Cardiac muscle cell (in vitro differentiated cells and primary cell): ENCODE data around the gene HEPN1. TPM values are rescaled to one million over a fixed set of nuclear protein-coding genes. Genes with fewer than 3 reads are reported as not detected.

Experiments used
- DNase-seq, 2 donors: peaks; one replicate each; pipeline versions ENCODE4 v3.0.0 to v3.0.0-alpha.2; 2010 to 2017; ENCODE audit warnings: low read depth in 1 of 2, low spot score in 1 of 2
- H3K27ac ChIP-seq: fragments of 200-600 bp; sonication (generic); 2 replicates; pipeline ENCODE4 v1.5.1; 2016
- H3K27me3 ChIP-seq: fragments of 200-600 bp; sonication (generic); 2 replicates; pipeline ENCODE4 v1.6.0; 2016; ENCODE audit warnings: control low read depth
- H3K36me3 ChIP-seq: fragments of 200-600 bp; sonication (generic); 2 replicates; pipeline ENCODE4 v1.5.1; 2016; ENCODE audit warnings: control low read depth
- H3K4me1 ChIP-seq: fragments of 200-600 bp; sonication (generic); 2 replicates; pipeline ENCODE4 v1.8.1; 2017; ENCODE audit warnings: low read depth, mild to moderate bottlenecking, mixed run types
- H3K4me3 ChIP-seq: fragments of 200-600 bp; sonication (generic); 2 replicates; pipeline ENCODE4 v1.5.1; 2016; ENCODE audit warnings: mild to moderate bottlenecking
- H3K9me3 ChIP-seq: fragments of 200-600 bp; sonication (generic); 2 replicates; pipeline ENCODE4 v1.5.1; 2017; ENCODE audit warnings: low read depth, mild to moderate bottlenecking, control low read depth
- polyA plus RNA-seq: library from polyadenylated mRNA; unstranded; fragments of >200 nt; fragmentation: Nextera tagmentation; extraction: Ambion mirVana; gene quantifications from 2 replicates; pipeline ENCODE4 v1.2.1, GENCODE V29; 2016
- total RNA-seq: library from RNA; depleted of rRNA; stranded (reverse); fragments of >200 nt; gene quantifications from 2 replicates; pipeline ENCODE4 v1.2.3, GENCODE V29; 2016
- TF ChIP-seq, protein P1 (sequence below): IDR thresholded peaks from 2 replicates; pipeline ENCODE4 v1.5.1; 2012; ENCODE audit warnings: low read depth, mild to moderate bottlenecking, low read length

HEPN1 gene
- total and polyA plus RNA-seq, 2 experiments from 2014 or later = not detected

DNA sequence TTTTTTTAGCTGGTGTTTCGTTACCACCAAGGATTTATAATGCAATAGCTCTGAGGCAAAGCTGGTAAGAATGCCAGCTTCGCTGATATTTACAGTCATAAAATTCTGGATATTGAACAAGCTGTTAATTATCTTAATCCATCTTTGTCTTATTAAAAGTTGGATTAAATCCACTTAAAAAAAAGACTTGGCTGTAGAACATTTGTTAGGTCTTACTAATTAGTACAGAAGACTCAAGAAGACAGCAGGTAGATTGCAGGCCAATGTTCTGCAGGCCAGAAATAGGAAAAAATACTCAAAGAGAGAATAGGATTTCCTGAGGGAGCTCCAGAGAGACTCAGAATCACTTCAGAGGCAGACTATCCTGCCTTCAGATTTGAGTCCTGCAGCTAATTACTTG lies 28.9 kb upstream of the HEPN1 start:
- no peaks in the 10 kb centered on the region for H3K4me1 ChIP-seq
- TF ChIP-seq, protein P1, sequence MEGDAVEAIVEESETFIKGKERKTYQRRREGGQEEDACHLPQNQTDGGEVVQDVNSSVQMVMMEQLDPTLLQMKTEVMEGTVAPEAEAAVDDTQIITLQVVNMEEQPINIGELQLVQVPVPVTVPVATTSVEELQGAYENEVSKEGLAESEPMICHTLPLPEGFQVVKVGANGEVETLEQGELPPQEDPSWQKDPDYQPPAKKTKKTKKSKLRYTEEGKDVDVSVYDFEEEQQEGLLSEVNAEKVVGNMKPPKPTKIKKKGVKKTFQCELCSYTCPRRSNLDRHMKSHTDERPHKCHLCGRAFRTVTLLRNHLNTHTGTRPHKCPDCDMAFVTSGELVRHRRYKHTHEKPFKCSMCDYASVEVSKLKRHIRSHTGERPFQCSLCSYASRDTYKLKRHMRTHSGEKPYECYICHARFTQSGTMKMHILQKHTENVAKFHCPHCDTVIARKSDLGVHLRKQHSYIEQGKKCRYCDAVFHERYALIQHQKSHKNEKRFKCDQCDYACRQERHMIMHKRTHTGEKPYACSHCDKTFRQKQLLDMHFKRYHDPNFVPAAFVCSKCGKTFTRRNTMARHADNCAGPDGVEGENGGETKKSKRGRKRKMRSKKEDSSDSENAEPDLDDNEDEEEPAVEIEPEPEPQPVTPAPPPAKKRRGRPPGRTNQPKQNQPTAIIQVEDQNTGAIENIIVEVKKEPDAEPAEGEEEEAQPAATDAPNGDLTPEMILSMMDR = no peak
- no peak overlapping the region for H3K27ac ChIP-seq
- DNase-seq = no peak
- no peaks in the 10 kb centered on the region for H3K9me3 ChIP-seq
- peaks cover 4% of the 10 kb centered on the region for H3K27me3 ChIP-seq
- H3K36me3 ChIP-seq = no peaks in the 10 kb centered on the region
- H3K4me3 ChIP-seq = no peak overlapping the region

DNA sequence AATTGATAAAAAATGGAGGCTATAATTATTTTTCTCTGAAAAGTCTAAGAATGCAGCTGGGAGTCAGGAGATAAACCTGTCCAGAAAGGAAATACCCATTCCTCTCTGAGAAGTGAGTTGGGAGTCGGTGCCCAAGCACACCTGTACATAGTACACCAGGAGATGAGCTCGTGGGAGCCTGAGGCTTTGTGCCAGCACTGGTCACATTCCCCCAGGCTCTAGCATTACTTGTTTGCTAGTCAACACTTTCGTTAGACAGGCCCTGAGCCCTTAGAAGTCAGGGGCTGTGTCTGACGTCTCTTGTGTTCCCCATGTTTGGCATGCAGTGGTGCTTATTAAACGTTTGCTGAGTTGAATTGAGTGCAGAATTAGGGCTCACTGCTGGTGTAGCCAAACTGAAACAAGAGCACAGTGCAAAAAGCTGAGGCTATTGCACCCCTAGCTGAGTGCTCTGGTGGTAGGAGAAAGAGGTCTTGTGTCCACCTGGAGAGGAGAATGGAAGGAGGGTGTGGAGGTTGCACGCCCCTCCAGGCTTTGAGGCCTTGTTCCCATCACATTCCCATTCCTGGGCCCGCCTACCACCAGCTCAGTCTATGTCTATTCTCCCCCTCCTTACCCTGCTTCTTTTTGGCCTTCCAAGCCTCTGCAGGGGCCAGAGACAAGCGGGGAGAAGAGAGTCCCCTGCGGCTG lies 28.2 kb upstream of the HEPN1 start:
- TF ChIP-seq, protein P1 = no peak
- H3K27me3 ChIP-seq = peaks cover 4% of the 10 kb centered on the region
- H3K27ac ChIP-seq = no peak overlapping the region
- H3K36me3 ChIP-seq = no peaks in the 10 kb centered on the region
- no peak for DNase-seq
- H3K9me3 ChIP-seq = no peaks in the 10 kb centered on the region
- no peaks in the 10 kb centered on the region for H3K4me1 ChIP-seq
- H3K4me3 ChIP-seq = no peak overlapping the region

DNA sequence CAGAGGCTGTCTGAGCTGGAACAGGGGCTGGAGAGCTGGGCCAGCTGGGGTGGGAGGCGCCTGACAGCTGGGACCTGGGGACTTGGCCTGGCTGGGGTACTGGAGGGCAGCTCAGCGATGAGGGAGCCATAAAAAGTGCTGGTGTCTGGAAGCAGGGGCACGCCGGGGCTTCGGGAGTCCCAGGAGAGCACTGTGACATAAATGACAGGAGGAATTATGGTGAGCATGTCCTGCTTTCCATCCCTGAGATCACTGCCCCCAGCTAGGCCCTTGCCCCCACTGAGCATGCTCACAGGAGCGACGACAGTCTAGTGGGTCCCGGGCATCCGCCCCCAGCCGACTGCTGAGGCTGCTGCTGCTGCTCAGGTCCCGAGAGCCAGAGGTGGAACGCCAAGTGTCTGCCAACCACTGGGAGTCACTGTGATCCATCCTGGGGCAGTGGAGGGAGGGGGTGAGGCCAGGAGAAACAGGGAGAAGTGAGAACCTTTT lies 27.6 kb upstream of the HEPN1 start:
- Histone ChIP-seq H3K36me3 (no peaks in the 10 kb centered on the region), H3K4me1 (no peaks in the 10 kb centered on the region), H3K9me3 (no peaks in the 10 kb centered on the region), H3K27ac (no peak overlapping the region), H3K27me3 (peaks cover 4% of the 10 kb centered on the region), H3K4me3 (no peak overlapping the region)
- TF ChIP-seq, protein P1 = no peak
- peak in 1 of 2 donors; percentile 16 for DNase-seq

DNA sequence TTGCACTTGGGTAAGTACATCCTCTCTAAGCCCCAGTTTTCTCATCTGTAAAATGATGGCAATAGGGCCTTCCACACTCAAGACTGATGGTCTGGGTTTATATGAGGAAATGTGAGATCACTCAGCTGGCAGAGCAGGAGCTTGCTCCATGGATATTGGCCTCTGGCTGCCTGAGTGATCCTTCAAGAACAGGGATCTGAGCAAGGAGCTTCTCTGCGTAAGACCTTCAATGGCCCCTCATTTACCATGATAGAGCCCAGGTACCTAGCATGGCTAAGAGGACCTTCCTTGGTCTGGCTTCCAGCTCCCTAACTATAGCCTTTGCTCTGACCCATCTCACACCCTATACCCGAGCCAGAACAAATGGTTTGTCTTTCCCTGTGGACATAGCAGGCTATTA lies 26.9 kb upstream of the HEPN1 start:
- no peak overlapping the region for H3K4me3 ChIP-seq
- H3K36me3 ChIP-seq = no peaks in the 10 kb centered on the region
- DNase-seq = no peak
- H3K9me3 ChIP-seq = no peaks in the 10 kb centered on the region
- peaks cover 4% of the 10 kb centered on the region for H3K27me3 ChIP-seq
- TF ChIP-seq, protein P1 = no peak
- no peaks in the 10 kb centered on the region for H3K4me1 ChIP-seq
- H3K27ac ChIP-seq = no peak overlapping the region

DNA sequence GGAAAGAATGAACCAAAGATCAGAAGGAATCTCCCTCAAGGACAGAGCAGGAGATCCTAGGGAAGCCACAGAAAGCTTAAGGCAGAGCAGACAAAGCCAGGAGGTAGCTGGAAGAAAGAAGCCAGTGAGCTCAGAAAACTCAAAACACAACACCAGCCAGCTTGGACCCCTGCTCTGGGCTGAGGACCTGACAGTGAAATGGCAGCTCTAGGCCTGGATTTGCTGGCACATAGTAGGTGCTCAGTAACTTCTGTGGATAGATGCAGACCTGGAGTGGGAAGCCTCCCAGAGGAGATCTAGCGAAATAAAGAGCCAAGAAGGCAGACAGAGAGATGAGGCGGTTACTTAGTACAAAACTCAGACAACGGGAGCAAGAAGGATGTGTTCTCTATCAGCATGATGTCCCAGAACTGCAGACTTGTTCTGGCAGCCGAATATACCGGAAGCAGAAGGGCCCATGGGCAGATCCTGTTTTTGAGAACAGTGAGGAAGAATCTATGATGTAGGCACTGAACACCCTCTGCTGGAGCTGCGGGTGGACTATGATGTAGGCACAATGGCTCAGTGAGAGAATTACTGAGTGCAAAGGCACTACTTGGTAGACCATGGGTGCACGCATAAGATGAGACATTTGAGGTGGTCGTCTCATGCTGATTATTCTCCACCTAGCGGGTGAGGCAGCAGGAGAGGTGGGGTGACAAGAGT lies 26.1 kb upstream of the HEPN1 start:
- H3K4me1 ChIP-seq = no peaks in the 10 kb centered on the region
- H3K27me3 ChIP-seq = peaks cover 4% of the 10 kb centered on the region
- H3K9me3 ChIP-seq = no peaks in the 10 kb centered on the region
- no peak overlapping the region for H3K27ac ChIP-seq
- TF ChIP-seq, protein P1 = no peak
- H3K4me3 ChIP-seq = no peak overlapping the region
- H3K36me3 ChIP-seq = no peaks in the 10 kb centered on the region
- peak in 1 of 2 donors; percentile 16 for DNase-seq
